ENCODE measurements around the gene APLF. TPM values are rescaled to one million over a fixed set of nuclear protein-coding genes. Genes with fewer than 3 reads are reported as not detected.

APLF gene
- total RNA-seq, 2 experiments from 2014 or later, result 2.5 to 4.3 TPM

DNA sequence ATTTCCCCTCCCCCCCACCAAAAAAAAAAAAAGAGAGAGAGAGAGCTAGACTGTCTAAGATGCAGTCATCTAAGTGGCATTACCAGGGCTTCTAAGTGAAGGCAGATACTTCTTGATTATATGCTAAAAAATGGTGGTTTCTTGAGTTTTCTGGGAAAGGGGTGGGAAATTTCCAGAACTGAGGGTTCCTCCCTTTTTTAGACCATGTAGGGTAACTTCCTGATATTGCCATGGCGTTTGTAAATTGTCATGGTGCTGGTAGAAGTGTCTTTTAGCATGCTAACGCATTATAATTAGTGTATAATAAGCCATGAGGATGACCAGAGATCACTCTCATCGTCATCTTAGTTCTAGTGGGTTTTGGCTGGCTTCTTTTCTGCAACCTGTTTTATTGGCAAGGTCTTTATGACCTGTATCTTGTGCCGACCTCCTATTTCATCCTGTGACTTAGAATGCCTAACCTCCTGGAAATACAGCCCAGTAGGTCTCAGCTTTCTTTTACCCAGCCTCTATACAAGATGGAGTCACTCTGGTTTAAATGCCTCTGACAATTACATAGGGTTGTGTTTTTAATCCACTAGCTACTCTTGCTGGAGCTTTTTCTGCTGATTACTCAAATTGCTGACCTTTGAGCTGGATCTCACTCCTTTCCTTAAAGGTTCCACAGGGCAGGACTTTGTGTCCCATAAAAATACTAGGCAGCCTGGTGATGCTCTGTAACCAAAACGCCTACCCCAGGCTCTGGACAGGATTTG, 145.6 kb downstream of the APLF start:
- ATAC-seq (no peak), DNase-seq (no peak)
- ChIA-PET CTCF (no interaction called here), POLR2A (interaction anchor here (0.7 kb wide), 1 partner anchor 18 kb away, joined by 3 read pairs; no protein-coding TSS in a partner anchor)
- intact Hi-C loops (cut with DNase I, micrococcal nuclease), result no loop called here
- Mint-ChIP-seq H3K9me3 (ENCODE audit: low read depth) (peaks cover 8% of the 10 kb centered on the region), H3K27ac (no peak overlapping the region), H3K4me1 (no peaks in the 10 kb centered on the region), H3K36me3 (ENCODE audit: low read depth) (no peaks in the 10 kb centered on the region), H3K4me3 (no peak overlapping the region), H3K27me3 (peaks cover 3% of the 10 kb centered on the region)

DNA sequence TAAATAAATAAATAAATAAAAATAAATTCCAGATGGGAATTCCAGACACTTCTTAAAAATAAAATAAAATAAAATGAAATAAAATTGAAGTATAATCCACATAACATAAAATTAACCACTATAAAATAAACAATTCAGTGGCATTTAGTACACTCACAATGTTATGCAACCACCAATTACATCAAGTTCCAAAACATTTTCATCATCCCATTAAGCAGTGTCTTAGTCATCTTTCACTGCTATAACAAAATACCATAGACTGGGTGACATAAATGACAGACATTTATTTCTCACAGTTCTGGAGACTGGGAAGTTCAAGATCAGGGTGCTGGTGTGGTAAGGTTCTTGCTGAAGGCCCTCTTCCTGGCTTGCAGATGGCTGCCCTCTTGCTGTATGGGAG, 153.4 kb downstream of the APLF start:
- no peak overlapping the region for H3K27ac Mint-ChIP-seq
- ChIA-PET POLR2A (no interaction called here), CTCF (no interaction called here)
- no peak overlapping the region for H3K4me3 Mint-ChIP-seq
- peaks cover under 1% of the 10 kb centered on the region for H3K27me3 Mint-ChIP-seq
- DNase-seq, result no peak
- H3K36me3 Mint-ChIP-seq (ENCODE audit: low read depth), result no peaks in the 10 kb centered on the region
- no peaks in the 10 kb centered on the region for H3K4me1 Mint-ChIP-seq
- ATAC-seq, result no peak
- H3K9me3 Mint-ChIP-seq (ENCODE audit: low read depth), result peaks cover 8% of the 10 kb centered on the region
- intact Hi-C loops (cut with DNase I, micrococcal nuclease), result no loop called here

DNA sequence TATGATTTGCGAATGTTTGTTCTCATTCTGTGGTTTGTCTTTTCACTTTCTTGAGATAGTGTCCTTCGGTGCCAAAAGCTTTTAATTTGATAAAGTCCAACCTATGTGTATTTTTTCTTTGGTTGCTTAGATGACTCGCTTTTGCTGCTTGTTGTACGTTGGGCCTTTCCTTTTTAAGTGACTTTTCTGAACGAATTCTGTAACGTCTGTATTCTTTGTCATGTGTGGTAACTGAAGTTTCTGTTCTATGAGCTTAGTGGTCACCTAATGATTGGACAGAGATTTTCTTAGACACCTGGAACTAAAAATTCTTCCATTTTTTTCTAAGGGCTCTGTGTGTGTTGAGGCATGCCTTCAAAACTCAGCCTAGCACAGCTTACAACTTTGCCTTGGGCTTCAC, 156.4 kb downstream of the APLF start:
- no peak for DNase-seq
- Mint-ChIP-seq H3K4me1 (no peaks in the 10 kb centered on the region), H3K36me3 (ENCODE audit: low read depth) (no peaks in the 10 kb centered on the region), H3K27me3 (peaks cover 7% of the 10 kb centered on the region), H3K4me3 (no peak overlapping the region), H3K27ac (no peak overlapping the region), H3K9me3 (ENCODE audit: low read depth) (peaks cover 14% of the 10 kb centered on the region)
- ATAC-seq, result no peak
- intact Hi-C loops (cut with DNase I, micrococcal nuclease), result no loop called here
- POLR2A ChIA-PET, result no interaction called here
- CTCF ChIA-PET, result interaction anchor here (1.6 kb wide), 1 partner anchor 29 kb away, joined by 6 read pairs; no protein-coding TSS in a partner anchor

DNA sequence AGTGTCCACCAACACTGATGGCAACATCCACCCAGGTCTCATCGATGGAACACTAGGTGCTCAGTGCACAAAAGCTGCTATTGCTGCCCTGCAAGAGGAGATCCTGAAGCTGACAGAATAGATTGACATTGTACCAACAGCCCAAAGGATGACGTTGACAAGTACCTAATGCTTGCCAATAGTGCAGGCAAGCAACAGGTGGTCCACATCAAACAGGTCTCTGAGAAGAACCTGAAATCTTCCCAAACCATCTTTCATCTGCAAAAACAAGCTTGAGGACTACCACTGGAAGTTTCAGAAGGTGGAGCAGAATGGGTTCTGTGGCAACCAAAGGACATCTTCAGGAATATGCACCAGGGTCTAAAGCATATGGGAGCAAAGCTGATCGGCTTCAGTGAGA, 160.2 kb downstream of the APLF start:
- ChIA-PET CTCF (interaction anchor here (1.1 to 1.4 kb wide), 3 partner anchors 60 to 124 kb away, joined by 3 read pairs; no protein-coding TSS in a partner anchor), POLR2A (no interaction called here)
- DNase-seq (no peak), ATAC-seq (no peak)
- peaks cover 9% of the 10 kb centered on the region for H3K27me3 Mint-ChIP-seq
- no peak overlapping the region for H3K4me3 Mint-ChIP-seq
- no peaks in the 10 kb centered on the region for H3K36me3 Mint-ChIP-seq (ENCODE audit: low read depth)
- intact Hi-C loops (cut with DNase I, micrococcal nuclease), result no loop called here
- H3K27ac Mint-ChIP-seq, result no peak overlapping the region
- no peaks in the 10 kb centered on the region for H3K4me1 Mint-ChIP-seq
- peaks cover 12% of the 10 kb centered on the region for H3K9me3 Mint-ChIP-seq (ENCODE audit: low read depth)

Other genes starting within 250 kb of the APLF start
- 10 to 100 TPM; 75.1 to 82.4 TPM for gene PPP3R1, start 215.1 kb upstream of the APLF start, total RNA-seq
- gene CNRIP1, start 147.6 kb upstream of the APLF start, total RNA-seq, result not detected
- under 1 TPM; 0.60 to 0.89 TPM for gene PLEK, start 102.3 kb upstream of the APLF start, total RNA-seq
- 1 to 10 TPM; 2.0 to 2.4 TPM for gene FBXO48, start 291 bp upstream of the APLF start, total RNA-seq
- not detected for gene PROKR1, start 176.0 kb downstream of the APLF start, total RNA-seq

Data from activated CD4-positive, alpha-beta T cell treated with anti-CD3 and anti-CD28 coated beads for 36 hours (primary cell).